PC-9 (cell line): ENCODE data around the gene CTDP1.

Experiments used
- EZH2 ChIP-seq: fragments of 200-600 bp; sonication (generic); IDR thresholded peaks from 2 replicates; pipeline ENCODE4 v1.8.0; 2017; ENCODE audit warnings: antibody characterized with exemption, low read depth
- TF ChIP-seq, protein P1 (sequence below): fragments of 200-600 bp; sonication (generic); conservative IDR thresholded peaks from 2 replicates; pipeline ENCODE4 v1.6.1; 2017; ENCODE audit warnings: mixed run types, antibody characterized with exemption, mild to moderate bottlenecking, moderate library complexity

DNA sequence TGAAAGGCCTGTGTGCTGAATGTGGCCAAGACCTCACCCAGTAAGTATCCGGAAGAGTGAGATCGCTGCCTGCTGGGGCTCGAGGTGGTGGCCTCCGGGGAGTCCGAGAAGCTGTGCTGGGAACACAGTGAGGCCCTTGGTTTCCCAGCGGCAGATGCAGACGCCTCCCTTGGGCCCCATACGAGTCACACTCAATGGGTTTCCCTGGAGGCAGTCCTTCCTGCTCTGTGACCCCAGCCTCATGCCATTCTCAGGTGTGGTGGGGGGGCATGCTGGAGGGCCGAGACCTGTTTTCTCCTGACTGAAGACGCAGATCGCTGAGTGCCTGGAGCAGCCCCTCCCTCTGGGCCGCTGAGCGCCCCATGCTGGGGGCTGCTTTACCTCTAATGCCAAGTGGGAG, 15.7 kb downstream of the CTDP1 start:
- TF ChIP-seq, protein P1, sequence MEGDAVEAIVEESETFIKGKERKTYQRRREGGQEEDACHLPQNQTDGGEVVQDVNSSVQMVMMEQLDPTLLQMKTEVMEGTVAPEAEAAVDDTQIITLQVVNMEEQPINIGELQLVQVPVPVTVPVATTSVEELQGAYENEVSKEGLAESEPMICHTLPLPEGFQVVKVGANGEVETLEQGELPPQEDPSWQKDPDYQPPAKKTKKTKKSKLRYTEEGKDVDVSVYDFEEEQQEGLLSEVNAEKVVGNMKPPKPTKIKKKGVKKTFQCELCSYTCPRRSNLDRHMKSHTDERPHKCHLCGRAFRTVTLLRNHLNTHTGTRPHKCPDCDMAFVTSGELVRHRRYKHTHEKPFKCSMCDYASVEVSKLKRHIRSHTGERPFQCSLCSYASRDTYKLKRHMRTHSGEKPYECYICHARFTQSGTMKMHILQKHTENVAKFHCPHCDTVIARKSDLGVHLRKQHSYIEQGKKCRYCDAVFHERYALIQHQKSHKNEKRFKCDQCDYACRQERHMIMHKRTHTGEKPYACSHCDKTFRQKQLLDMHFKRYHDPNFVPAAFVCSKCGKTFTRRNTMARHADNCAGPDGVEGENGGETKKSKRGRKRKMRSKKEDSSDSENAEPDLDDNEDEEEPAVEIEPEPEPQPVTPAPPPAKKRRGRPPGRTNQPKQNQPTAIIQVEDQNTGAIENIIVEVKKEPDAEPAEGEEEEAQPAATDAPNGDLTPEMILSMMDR: no peak
- no peak for TF ChIP-seq EZH2
